CD4-positive, alpha-beta T cell treated with Interleukin-4 for 1 hour (primary cell): ENCODE results near the gene MAP3K7.

ENCODE experiments used
- DNase-seq, 2 donors: peaks; one replicate each; pipeline ENCODE4 v3.0.0-alpha.2; 2020 to 2022

MAP3K7 gene

GRCh38 chr6:90479603-90479926 is 107.3 kb downstream of the MAP3K7 start:
- no peak for DNase-seq

DNA sequence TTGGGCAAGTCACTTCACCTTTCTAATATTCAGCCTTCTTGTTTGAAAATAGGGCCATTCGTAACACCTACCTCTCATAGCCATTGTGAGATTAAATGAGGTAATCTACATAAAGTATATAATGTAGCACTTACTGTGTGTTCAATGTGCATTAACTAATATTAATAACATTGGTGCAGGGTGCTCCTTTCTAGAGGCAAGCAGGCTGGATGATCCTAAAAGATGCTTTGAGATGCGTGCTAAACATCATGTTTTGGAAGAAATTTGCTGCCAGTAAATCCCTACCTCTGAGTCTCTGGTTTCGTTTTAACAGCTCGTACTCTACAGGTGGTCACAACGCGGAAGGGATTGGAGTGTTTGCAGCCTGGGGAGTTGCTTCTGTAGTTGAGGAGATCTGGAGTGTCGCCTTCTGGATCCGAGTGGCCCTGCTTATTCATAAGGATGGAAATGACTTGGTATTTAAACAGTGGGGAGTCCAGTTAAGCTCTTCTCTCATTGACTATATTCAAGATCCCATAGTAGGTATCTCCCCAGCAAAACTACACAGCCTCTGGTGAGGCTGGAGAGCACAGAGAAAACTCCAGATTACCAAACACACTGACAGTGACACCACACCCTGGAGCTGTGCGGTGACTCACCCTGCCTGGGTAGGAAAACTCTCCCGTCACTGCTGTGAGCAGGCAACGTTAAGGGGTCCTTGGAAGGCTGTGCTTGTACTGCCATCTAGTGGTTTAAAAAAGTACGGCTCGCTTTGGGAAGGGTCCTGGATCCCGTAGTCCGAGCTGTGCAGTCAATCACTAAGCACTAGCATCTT is 107.9 kb downstream of the MAP3K7 start:
- peak; percentile 88 to 89 for DNase-seq

DNA sequence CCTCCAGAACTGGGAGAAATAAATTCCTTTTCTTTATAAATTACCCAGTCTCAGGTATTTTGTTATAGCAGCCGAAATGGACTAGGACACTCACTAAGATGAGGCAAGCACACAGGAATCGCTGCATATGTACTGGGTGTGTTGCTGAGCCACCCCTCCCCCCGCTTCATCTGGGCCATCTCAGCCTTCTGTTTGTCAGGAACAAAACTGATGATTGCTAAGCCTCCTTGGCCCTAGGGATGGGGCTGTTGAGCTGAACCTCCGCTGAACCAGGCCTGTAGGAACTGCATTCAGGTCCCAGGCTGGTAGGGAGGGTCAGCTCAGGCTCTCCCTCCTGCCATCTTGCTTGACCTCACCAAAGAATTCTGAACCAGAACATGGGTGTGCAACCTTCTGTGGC is 108.6 kb downstream of the MAP3K7 start:
- DNase-seq = no peak

- no peak for DNase-seq
Measured at GRCh38 chr6:90477366-90477765, 109.5 kb downstream of the MAP3K7 start.

GRCh38 chr6:90472716-90473115 is 114.2 kb downstream of the MAP3K7 start:
- DNase-seq = peak; percentile 27 to 54

GRCh38 chr6:90471263-90471662 is 115.6 kb downstream of the MAP3K7 start:
- DNase-seq = no peak

- no peak for DNase-seq
Measured at GRCh38 chr6:90469906-90470305, 117.0 kb downstream of the MAP3K7 start.

GRCh38 chr6:90468859-90469258 is 118.0 kb downstream of the MAP3K7 start:
- DNase-seq = no peak

DNA sequence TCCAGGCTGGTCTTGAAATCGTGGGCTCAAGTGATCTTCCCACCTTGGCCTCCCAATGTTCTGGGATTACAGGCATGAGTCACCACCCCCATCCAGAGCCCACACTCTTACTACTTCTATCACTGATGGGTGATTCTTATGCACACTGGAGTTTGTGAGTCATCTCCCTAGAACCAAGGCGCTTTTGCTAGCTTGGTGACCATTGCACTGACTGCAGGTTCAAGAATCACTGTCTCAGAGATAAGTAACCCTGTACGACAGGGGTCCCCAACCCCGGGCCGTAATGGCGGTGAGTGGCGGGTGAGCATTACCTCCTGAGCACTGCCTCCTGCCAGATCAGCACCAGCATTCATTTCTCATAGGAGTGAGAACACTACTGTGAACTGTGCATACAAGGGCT is 118.8 kb downstream of the MAP3K7 start:
- DNase-seq = no peak

DNA sequence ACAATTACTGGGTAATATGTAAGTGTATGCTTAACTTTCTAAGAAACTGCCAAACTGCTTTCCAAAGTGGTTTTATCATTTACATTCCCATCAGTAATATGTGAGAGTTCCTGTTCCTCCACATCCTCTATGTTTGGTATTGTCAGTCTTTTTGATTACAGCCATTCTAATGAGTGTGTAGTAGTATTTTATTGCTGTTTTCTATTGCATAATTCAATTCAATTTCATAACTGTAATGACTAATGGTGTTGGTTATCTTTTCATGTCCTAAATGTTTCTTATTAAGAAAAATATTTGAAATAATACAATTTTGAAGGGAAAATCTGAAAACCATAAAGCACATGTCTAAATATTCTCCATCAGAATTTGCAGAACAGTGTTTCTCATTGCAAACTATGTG is 119.3 kb downstream of the MAP3K7 start:
- no peak for DNase-seq

DNA sequence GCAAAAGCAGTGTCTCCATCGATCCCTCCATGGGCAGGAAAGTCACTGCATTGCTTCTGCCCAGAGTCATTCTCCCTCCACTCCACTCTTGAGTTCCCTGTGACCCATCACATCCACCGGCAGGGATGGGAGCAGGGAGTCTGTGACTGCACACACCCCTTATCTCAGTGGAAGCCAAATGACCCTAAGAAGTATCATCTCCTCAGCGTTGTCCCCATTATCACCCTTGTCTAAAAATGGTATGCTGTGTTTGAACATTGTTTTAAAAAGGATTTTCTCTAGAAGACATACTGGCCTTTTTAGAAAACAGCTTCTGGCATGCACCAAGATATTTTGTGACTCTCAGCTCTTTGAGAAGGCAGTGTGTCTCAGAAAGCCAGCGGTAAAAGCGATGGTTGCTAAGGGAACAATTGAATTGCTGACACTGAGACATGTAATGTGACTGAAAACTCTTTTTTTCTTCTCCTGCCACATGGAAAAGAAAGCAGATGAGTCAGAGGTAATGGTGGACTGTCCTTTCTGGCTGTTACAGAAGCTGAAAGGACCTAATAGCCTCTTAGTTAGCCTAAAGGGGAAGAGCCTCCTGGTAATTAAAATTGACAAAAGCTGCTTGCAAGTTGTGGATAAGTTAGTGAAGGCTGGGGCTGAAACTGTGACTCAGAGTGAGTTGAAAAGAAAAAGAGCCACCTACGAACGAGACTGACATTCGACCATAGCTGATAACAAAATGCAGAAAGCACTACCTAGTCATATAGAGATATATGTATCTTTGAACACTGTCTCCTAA is 120.5 kb downstream of the MAP3K7 start:
- DNase-seq = peak in 1 of 2 donors; percentile 13

DNA sequence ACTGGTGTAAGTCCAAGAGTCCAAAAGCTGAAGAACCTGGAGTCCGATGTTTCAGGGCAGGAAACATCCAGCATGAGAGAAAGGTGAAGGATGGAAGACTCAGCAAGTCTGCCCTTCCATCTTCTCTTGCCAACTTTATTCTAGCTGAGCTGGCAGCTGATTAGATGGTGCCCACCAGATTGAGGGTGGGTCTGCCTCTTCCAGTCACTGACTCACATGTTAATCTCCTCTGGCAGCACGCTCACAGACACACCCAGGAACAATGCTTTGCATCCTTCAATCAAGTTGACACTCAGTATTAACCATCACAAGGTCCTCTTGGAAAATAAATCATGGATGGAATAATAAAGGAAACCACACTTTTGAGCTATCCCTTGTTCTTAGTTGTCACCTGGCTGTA is 121.2 kb downstream of the MAP3K7 start:
- DNase-seq = no peak

- no peak for DNase-seq
Measured at GRCh38 chr6:90464507-90464906, 122.4 kb downstream of the MAP3K7 start.

- DNase-seq = peak in 1 of 2 donors; percentile 42
Measured at GRCh38 chr6:90463874-90464273, 123.0 kb downstream of the MAP3K7 start.
